Activated CD8-positive, alpha-beta memory T cell treated with anti-CD3 and anti-CD28 coated beads for 48 hours (primary cell): ENCODE data around the gene PET100.
"Not testable (repeated sequence)": the region's sequence is repeated elsewhere in the genome, so short reads cannot be mapped to it uniquely, and the experiment has no call there.

Experiments
- DNase-seq, 3 experiments: peaks; one replicate each; pipeline ENCODE4 v3.0.0-alpha.2; 2020; ENCODE audit warnings: low read depth in 2 of 3, low spot score in 2 of 3

Gene PET100

GRCh38 chr19:7632340-7633203, 3.0 kb downstream of the PET100 start:
- DNase-seq, result no peak

GRCh38 chr19:7633698-7634097, 4.1 kb downstream of the PET100 start, which contains the start of gene PCP2:
TSS of gene PCP2 (minus strand) at chr19:7633719. CDS start at chr19:7633457, 262 bp downstream.
- DNase-seq, result no peak

- DNase-seq, result no peak
These were observed 6.1 kb downstream of the PET100 start for GRCh38 chr19:7635670-7636069.

GRCh38 chr19:7636317-7636690, 6.7 kb downstream of the PET100 start:
- DNase-seq, result no peak

GRCh38 chr19:7636691-7637373, 7.2 kb downstream of the PET100 start, which contains the start of gene STXBP2:
TSS of gene STXBP2 (plus strand) at chr19:7637110. CDS start at chr19:7637150, 40 bp downstream.
- DNase-seq, result peak; percentile 83 to 89 (median 84)

- no peak for DNase-seq
These were observed 8.0 kb downstream of the PET100 start for GRCh38 chr19:7637374-7638256.

GRCh38 chr19:7638802-7639465, 9.3 kb downstream of the PET100 start:
- DNase-seq, result no peak

GRCh38 chr19:7639863-7640348, 10.3 kb downstream of the PET100 start:
- DNase-seq, result no peak

GRCh38 chr19:7640803-7641202, 11.2 kb downstream of the PET100 start:
- DNase-seq, result no peak

- DNase-seq, result no peak
These were observed 12.0 kb downstream of the PET100 start for GRCh38 chr19:7641290-7642276.

GRCh38 chr19:7642295-7643030, 12.9 kb downstream of the PET100 start:
- DNase-seq, result no peak

GRCh38 chr19:7643031-7643415, 13.4 kb downstream of the PET100 start:
- no peak for DNase-seq

- not testable (repeated sequence) for DNase-seq
These were observed 14.3 kb downstream of the PET100 start for GRCh38 chr19:7643629-7644549.

GRCh38 chr19:7644550-7644877, 14.9 kb downstream of the PET100 start:
- DNase-seq, result no peak

- no peak for DNase-seq
These were observed 15.6 kb downstream of the PET100 start for GRCh38 chr19:7645163-7645562.

GRCh38 chr19:7645656-7646425, 16.2 kb downstream of the PET100 start:
- no peak for DNase-seq

GRCh38 chr19:7646426-7646700, 16.8 kb downstream of the PET100 start:
- no peak for DNase-seq
